Peyer's patch (tissue), 4 donors: ENCODE results near the gene MTUS2. TPM values are rescaled to one million over a fixed set of nuclear protein-coding genes. Genes with fewer than 3 reads are reported as not detected.

ENCODE experiments used
- DNase-seq, 3 donors: peaks; one replicate each; pipeline ENCODE4 v3.0.0-alpha.2; 2017 to 2019
- H3K27ac ChIP-seq, 4 donors: fragments of 200-600 bp; sonication (generic); one replicate each; pipeline ENCODE4 v1.5.1; 2016 to 2019
- H3K27me3 ChIP-seq, 2 donors: fragments of 200-600 bp; sonication (generic); one replicate each; pipeline ENCODE4 v1.5.1; 2019
- H3K36me3 ChIP-seq, 3 donors: fragments of 200-600 bp; sonication (generic); one replicate each; pipeline ENCODE4 v1.5.1; 2016 to 2019
- H3K4me1 ChIP-seq, 4 donors: fragments of 200-600 bp; sonication (generic); one replicate each; pipeline ENCODE4 v1.5.1; 2016 to 2019
- H3K4me3 ChIP-seq, 4 donors: fragments of 200-600 bp; sonication (generic); 1 replicate in 3 of 4; 2 replicates in 1 of 4; pipeline ENCODE4 v1.5.1; 2016 to 2019; ENCODE audit warnings: mild to moderate bottlenecking in 1 of 4
- H3K9me3 ChIP-seq, 4 donors: fragments of 200-600 bp; sonication (generic); one replicate each; pipeline ENCODE4 v1.5.1; 2016 to 2019; ENCODE audit warnings: mild to moderate bottlenecking in 1 of 4
- CTCF ChIP-seq, 6 experiments: fragments of 450-650 bp in 4 of 6; fragments of 200-600 bp in 2 of 6; sonication (generic) in 1 of 6; IDR thresholded peaks; one replicate each; pipeline ENCODE4 v1.5.1; 2017 to 2019; ENCODE audit warnings: antibody characterized with exemption in 6 of 6, mild to moderate bottlenecking in 3 of 6, moderate library complexity in 1 of 6
- POLR2A ChIP-seq, 2 donors: fragments of 450-650 bp; IDR thresholded peaks; one replicate each; pipeline ENCODE4 v1.5.1; 2017; ENCODE audit warnings: antibody characterized with exemption in 2 of 2, mild to moderate bottlenecking in 2 of 2, moderate library complexity in 2 of 2
- total RNA-seq, 4 donors: library from RNA; depleted of rRNA; stranded (reverse); fragments of >200 nt; gene quantifications; one replicate each; pipeline ENCODE4 v1.1.0, GENCODE V29; 2016

MTUS2 gene
- total RNA-seq, 4 donors from 2014 or later = 0.13 to 0.28 (median 0.18) TPM; not detected in 1

GRCh38 chr13:29422015-29422414 lies 601.9 kb downstream of the MTUS2 start:
- H3K9me3 ChIP-seq = no peaks in the 10 kb centered on the region
- H3K4me1 ChIP-seq = no peaks in the 10 kb centered on the region
- TF ChIP-seq CTCF (IDR thresholded peaks at IDR 0.05) = no peak
- no peak for TF ChIP-seq POLR2A (IDR thresholded peaks at IDR 0.05)
- no peaks in the 10 kb centered on the region for H3K27me3 ChIP-seq
- H3K36me3 ChIP-seq = no peaks in the 10 kb centered on the region
- DNase-seq = no peak
- no peak overlapping the region for H3K4me3 ChIP-seq
- no peak overlapping the region for H3K27ac ChIP-seq

- H3K9me3 ChIP-seq = no peaks in the 10 kb centered on the region
- peaks cover 0 to 3% (median 0%) of the 10 kb centered on the region in 4 donors for H3K4me1 ChIP-seq
- no peak overlapping the region for H3K27ac ChIP-seq
- H3K27me3 ChIP-seq = no peaks in the 10 kb centered on the region
- no peak overlapping the region for H3K4me3 ChIP-seq
- DNase-seq = no peak
- no peaks in the 10 kb centered on the region for H3K36me3 ChIP-seq
- TF ChIP-seq CTCF (IDR thresholded peaks at IDR 0.05) = no peak
Measured at GRCh38 chr13:29423050-29423449, 602.9 kb downstream of the MTUS2 start.

- no peaks in the 10 kb centered on the region for H3K36me3 ChIP-seq
- peak overlapping the region in 2 of 4 donors; percentile 22 to 24 for H3K4me3 ChIP-seq
- TF ChIP-seq POLR2A (IDR thresholded peaks at IDR 0.05) (no peak), CTCF (IDR thresholded peaks at IDR 0.05) (no peak)
- H3K27ac ChIP-seq = no peak overlapping the region
- H3K27me3 ChIP-seq = no peaks in the 10 kb centered on the region
- no peaks in the 10 kb centered on the region for H3K9me3 ChIP-seq
- DNase-seq = no peak
- peaks cover 0 to 9% (median 0%) of the 10 kb centered on the region in 4 donors for H3K4me1 ChIP-seq
Measured at GRCh38 chr13:29427937-29428309, 607.8 kb downstream of the MTUS2 start.

GRCh38 chr13:29428310-29429181 lies 608.4 kb downstream of the MTUS2 start:
- peaks cover 0 to 9% (median 0%) of the 10 kb centered on the region in 4 donors for H3K4me1 ChIP-seq
- no peaks in the 10 kb centered on the region for H3K9me3 ChIP-seq
- no peaks in the 10 kb centered on the region for H3K36me3 ChIP-seq
- DNase-seq = no peak
- H3K27ac ChIP-seq = peak overlapping the region in 1 of 4 donors; percentile 28
- H3K4me3 ChIP-seq = peak overlapping the region in 3 of 4 donors; percentile 7 to 24 (median 22)
- no peak for TF ChIP-seq POLR2A (IDR thresholded peaks at IDR 0.05)
- TF ChIP-seq CTCF (IDR thresholded peaks at IDR 0.05) = no peak
- H3K27me3 ChIP-seq = no peaks in the 10 kb centered on the region

- no peak for TF ChIP-seq POLR2A (IDR thresholded peaks at IDR 0.05)
- no peak overlapping the region for H3K27ac ChIP-seq
- H3K4me1 ChIP-seq = peaks cover 0 to 9% (median 0%) of the 10 kb centered on the region in 4 donors
- H3K36me3 ChIP-seq = no peaks in the 10 kb centered on the region
- no peaks in the 10 kb centered on the region for H3K27me3 ChIP-seq
- no peaks in the 10 kb centered on the region for H3K9me3 ChIP-seq
- no peak for DNase-seq
- H3K4me3 ChIP-seq = peak overlapping the region in 1 of 4 donors; percentile 22
Measured at GRCh38 chr13:29429286-29429900, 609.3 kb downstream of the MTUS2 start.
